Measurements from ENCODE around the gene TAP2. TPM values are rescaled to one million over a fixed set of nuclear protein-coding genes. Genes with fewer than 3 reads are reported as not detected.

Gene TAP2
- total and polyA plus RNA-seq, 2 donors from 2014 or later, result 25.4 to 37.6 TPM

DNA sequence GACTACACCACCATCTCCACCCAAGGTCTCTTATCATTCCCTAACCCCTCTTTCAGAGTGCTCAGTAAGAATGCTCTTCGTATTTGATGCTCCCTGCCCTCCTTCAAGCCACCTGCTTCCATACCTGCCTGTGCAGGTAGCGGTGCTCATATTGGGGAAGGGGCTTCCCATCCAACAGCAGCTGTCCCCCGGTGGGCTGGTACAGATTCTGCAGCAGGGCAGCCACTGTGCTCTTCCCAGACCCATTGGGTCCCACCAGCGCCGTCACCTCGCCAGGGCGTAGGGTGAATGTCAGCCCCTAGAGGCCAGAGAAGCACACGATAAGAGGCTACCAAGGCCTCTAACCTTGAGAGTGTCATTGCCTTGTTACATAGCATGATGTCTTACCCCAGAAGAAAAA lies 9.3 kb upstream of the TAP2 start:
- peaks cover 0 to 32% (median 30%) of the 10 kb centered on the region in 3 donors for H3K36me3 ChIP-seq (ENCODE audit: control insufficient read depth in 2 of 3, insufficient read depth in 3 of 3, low read length in 3 of 3)

DNA sequence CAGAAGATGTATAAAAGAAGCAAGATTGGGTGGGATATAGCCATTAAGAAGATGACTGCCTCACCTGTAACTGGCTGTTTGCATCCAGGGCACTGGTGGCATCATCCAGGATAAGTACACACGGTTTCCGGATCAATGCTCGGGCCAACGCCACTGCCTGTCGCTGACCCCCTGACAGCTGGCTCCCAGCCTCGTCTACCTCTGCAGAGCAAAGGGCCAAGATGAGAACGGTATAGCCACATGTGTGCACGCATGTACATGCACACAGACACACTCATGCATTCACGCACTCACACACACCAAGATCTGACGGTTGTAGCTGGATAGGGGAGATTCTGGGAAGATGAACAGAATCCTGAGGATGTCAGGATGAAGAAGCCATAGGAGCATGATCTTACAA lies 8.5 kb upstream of the TAP2 start:
- DNase-seq (no peak), FAIRE-seq (no peak)
- Histone ChIP-seq H3K27ac (ENCODE audit: low read depth in 2 of 2, low read length in 2 of 2) (no peak overlapping the region), H3K27me3 (ENCODE audit: control insufficient read depth, insufficient read depth, low read length) (peaks cover 2% of the 10 kb centered on the region), H3K36me3 (ENCODE audit: control insufficient read depth in 2 of 3, insufficient read depth in 3 of 3, low read length in 3 of 3) (peaks cover 0 to 32% (median 30%) of the 10 kb centered on the region in 3 donors), H3K4me1 (ENCODE audit: control insufficient read depth in 2 of 3, insufficient read depth in 2 of 3, low read depth in 1 of 3, low read length in 3 of 3) (peaks cover 0 to 15% (median 0%) of the 10 kb centered on the region in 3 donors), H3K9ac (ENCODE audit: low read length in 3 of 3) (no peak overlapping the region), H3K9me3 (ENCODE audit: control insufficient read depth in 2 of 3, insufficient read depth in 1 of 3, low read length in 3 of 3) (no peaks in the 10 kb centered on the region), H3K4me3 (ENCODE audit: low read length in 3 of 3) (no peak overlapping the region)
- TF ChIP-seq, protein P1, sequence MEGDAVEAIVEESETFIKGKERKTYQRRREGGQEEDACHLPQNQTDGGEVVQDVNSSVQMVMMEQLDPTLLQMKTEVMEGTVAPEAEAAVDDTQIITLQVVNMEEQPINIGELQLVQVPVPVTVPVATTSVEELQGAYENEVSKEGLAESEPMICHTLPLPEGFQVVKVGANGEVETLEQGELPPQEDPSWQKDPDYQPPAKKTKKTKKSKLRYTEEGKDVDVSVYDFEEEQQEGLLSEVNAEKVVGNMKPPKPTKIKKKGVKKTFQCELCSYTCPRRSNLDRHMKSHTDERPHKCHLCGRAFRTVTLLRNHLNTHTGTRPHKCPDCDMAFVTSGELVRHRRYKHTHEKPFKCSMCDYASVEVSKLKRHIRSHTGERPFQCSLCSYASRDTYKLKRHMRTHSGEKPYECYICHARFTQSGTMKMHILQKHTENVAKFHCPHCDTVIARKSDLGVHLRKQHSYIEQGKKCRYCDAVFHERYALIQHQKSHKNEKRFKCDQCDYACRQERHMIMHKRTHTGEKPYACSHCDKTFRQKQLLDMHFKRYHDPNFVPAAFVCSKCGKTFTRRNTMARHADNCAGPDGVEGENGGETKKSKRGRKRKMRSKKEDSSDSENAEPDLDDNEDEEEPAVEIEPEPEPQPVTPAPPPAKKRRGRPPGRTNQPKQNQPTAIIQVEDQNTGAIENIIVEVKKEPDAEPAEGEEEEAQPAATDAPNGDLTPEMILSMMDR (IDR thresholded peaks at IDR 0.05; ENCODE audit: borderline replicate concordance, extremely low read depth, insufficient read depth), result no peak
- intact Hi-C loops (cut with DNase I), result no loop called here

More for the DNA sequence above, 9.3 kb upstream of the TAP2 start:
- H3K9me3 ChIP-seq (ENCODE audit: control insufficient read depth in 2 of 3, insufficient read depth in 1 of 3, low read length in 3 of 3), result no peaks in the 10 kb centered on the region
- TF ChIP-seq, protein P1 (IDR thresholded peaks at IDR 0.05; ENCODE audit: borderline replicate concordance, extremely low read depth, insufficient read depth), result no peak
- H3K27ac ChIP-seq (ENCODE audit: low read depth in 2 of 2, low read length in 2 of 2), result no peak overlapping the region
- no peak overlapping the region for H3K4me3 ChIP-seq (ENCODE audit: low read length in 3 of 3)
- H3K27me3 ChIP-seq (ENCODE audit: control insufficient read depth, insufficient read depth, low read length), result peaks cover 2% of the 10 kb centered on the region
- DNase-seq, result no peak
- peaks cover 0 to 15% (median 4%) of the 10 kb centered on the region in 3 donors for H3K4me1 ChIP-seq (ENCODE audit: control insufficient read depth in 2 of 3, insufficient read depth in 2 of 3, low read depth in 1 of 3, low read length in 3 of 3)
- no peak overlapping the region for H3K9ac ChIP-seq (ENCODE audit: low read length in 3 of 3)
- no peak for FAIRE-seq
- intact Hi-C loops (cut with DNase I), result no loop called here

DNA sequence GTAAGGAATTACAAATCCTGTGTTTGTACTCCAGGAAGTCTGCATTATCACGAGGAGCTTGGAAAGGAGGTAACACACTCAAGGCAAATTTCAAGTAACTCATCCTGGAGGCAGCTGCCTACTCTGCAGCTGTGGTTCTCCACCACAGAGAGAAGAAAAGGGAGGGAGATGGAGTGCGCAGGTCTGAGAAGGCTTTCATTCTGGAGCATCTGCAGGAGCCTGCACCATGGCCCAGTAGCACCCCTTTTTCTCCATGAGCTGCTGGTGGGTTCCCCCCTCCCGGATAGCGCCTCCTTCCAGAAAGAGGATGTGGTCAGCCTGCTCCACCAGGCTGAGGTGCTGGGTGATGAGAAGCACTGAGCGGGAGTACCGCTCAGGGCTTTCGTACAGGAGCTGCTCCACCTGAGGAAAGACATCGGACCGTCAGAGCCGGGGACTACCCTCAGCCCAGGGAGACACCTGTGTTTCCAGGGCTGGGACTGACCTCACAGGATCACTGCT lies 6.9 kb upstream of the TAP2 start:
- H3K9me3 ChIP-seq (ENCODE audit: control insufficient read depth in 2 of 3, insufficient read depth in 1 of 3, low read length in 3 of 3), result no peaks in the 10 kb centered on the region
- peak overlapping the region in 1 of 3 donors; percentile 93 for H3K4me3 ChIP-seq (ENCODE audit: low read length in 3 of 3)
- peak overlapping the region in 1 of 3 donors; percentile 98 for H3K9ac ChIP-seq (ENCODE audit: low read length in 3 of 3)
- no peaks in the 10 kb centered on the region for H3K27me3 ChIP-seq (ENCODE audit: control insufficient read depth, insufficient read depth, low read length)
- peaks cover 0 to 15% (median 0%) of the 10 kb centered on the region in 3 donors for H3K4me1 ChIP-seq (ENCODE audit: control insufficient read depth in 2 of 3, insufficient read depth in 2 of 3, low read depth in 1 of 3, low read length in 3 of 3)
- DNase-seq, result no peak
- no peak for FAIRE-seq
- intact Hi-C loops (cut with DNase I), result no loop called here
- H3K36me3 ChIP-seq (ENCODE audit: control insufficient read depth in 2 of 3, insufficient read depth in 3 of 3, low read length in 3 of 3), result peaks cover 0 to 33% (median 28%) of the 10 kb centered on the region in 3 donors
- TF ChIP-seq, protein P1 (IDR thresholded peaks at IDR 0.05; ENCODE audit: borderline replicate concordance, extremely low read depth, insufficient read depth), result no peak
- H3K27ac ChIP-seq (ENCODE audit: low read depth in 2 of 2, low read length in 2 of 2), result peak overlapping the region in 1 of 2 donors; percentile 97

Measured in kidney (tissue), 14 donors.